Glomerular visceral epithelial cell (primary cell): Measurements from ENCODE around the gene PROX2.

Source experiments
- DNase-seq: peaks from one replicate; pipeline ENCODE4 v3.0.0-alpha.2; 2016; ENCODE audit errors: extremely low spot score

PROX2 gene

DNA sequence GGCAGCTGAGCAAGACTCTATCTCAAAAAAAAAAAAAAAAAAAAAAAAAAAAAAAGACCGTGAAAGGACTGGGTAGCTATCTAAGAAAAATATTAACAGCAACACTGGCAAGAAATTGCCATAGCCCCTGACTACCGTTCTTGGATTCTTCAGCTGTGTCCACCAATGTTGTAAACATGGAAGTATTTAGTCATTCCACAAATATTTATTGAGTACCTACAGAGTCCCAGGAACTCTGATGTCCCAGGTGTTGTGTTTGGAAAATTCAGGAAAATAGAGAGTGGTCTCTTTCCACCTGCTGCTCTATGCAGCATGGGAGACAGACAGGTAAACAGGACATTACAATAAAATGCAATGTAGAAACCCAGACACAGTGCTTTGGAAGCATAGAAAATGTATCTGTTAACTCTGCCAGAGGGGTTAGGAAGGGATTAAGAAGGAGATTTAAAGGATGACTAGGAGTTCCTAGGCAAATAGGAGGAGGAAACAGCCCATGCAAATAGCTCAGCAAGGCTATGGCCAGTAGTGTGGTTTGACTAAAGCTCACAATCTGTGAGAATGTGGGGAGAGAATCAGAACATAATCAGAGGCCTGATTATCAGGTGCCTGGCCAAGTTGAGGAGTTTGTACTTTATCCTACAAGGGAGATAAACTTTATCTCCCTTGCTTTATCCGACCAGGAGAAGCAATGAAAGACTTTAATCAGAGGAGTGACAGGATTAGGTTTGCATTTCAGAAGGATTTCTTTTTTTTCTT lies 3.7 kb upstream of the PROX2 start:
- no peak for DNase-seq

DNA sequence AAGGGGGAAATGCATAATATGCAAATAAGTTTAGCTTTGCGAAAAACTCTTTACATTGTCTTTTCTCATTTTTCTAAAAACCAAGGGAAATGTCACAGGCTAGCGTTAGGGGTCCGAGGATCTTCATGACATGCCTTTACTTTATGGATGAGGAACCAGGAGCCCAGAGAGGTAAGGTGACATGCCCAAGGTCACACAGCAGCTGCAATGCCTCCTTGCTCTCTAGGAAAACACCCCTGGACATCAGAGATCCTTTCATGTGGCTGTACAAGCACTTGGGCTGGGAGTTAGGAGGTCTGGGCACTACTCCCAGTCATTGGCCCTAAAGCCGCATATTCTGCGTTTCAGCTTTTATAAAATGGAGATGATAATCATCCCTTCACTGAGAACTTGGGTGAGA lies 741 bp downstream of the PROX2 start:
- no peak for DNase-seq

DNA sequence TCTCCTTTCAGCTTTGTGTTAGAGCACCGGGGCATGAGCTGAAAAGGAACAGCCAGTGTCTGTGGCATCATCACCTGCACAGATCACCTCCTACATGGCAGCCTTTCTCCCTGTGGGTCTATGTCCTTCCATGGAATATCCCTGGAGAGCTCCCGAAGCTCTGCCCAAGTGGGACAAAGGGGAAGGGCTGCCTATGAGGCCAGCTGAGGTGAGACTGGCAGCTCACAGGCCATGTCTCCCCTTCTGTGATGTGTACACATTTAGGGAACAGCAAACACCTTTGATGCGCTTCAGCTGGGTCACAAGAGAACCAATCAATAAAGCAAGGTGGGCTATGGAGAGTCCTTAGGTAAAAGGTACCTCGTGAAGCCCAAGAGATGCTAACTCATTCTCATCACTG lies 4.1 kb downstream of the PROX2 start:
- DNase-seq, result no peak

DNA sequence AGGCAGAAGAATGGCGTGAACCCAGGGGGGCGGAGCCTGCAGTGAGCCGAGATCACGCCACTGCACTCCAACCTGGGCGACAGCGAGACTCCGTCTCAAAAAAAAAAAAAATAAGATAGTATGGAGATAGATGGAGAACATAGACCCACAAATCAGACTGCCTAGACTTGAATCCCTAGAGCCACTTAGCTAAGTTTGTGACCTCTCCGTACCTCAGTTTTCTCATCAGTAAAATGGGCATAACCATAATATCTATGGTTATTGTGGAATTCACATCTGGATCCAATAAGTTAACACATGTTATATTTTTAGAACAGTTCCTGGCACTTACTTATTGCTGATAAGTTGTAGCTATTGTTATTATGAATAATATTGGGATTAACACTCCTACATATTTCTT lies 7.2 kb downstream of the PROX2 start:
- DNase-seq, result no peak

DNA sequence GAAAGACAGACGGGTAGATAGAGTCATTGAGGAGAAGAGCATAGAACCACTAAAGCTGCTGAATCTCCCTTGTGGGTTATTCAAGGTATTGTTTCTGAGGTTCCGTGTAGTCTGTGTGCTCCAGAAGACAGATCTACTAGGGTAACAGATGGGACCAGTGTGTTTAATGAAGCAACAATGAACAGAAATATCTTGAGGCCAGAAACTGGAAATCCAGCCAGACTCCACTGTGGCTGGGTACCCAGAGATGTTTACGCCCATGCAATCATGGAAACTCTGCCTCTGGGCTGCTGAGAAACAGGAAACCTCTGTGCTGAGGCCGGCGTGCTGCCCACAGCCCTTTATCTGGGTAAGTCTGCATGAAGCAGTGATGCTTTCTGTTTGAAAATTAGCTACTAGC lies 8.3 kb downstream of the PROX2 start:
- DNase-seq, result no peak

DNA sequence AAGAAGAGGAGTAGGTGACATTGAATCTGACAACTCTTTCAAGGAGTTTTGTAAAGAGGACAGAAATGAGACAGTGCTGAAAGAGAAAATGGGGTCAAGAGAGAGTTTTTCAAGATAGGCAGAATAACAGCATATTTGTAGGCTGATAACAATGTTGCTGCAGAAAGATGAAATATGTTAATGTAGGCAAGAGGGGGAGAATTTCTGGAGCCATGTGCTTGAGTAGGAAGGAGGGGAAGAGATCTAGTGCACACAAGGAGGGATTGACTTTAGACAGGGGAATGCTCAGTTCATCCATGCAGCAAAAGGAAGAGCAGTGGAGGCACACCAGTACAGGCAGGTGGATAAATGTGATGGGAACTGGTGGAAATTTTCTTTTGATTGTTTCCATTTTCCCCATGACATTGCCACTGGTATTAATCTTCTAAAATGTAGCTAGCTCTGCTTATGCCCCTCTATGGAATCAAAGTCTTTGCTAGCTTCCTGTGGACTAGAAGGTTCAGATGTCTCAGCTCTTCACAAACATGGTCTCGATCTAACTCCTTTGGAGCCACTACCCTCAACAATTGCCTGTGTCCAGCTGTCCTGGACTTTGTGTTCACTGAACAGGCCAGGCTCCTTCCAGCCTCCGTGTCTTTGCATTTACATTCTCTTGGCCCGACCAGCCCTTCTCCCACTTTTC lies 9.1 kb downstream of the PROX2 start:
- no peak for DNase-seq

DNA sequence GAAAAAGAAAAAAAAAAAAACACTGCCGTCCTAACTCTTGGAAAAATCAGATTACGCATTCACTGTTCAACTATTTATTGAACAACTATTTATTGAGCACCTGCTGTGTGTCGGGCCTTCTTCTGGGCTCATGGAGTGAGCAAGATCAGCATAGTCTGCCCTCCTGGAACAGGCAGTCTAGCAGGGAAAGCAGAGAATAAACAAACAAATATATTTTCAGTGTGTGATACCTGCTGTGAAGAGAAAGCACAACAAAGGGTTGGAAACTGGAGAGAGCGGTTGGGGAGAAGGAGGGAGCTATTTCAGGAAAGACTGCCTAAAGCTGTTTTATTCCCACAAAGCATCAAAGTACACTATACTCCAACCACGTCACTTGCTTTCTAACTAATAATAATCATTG lies 10.8 kb downstream of the PROX2 start:
- no peak for DNase-seq

DNA sequence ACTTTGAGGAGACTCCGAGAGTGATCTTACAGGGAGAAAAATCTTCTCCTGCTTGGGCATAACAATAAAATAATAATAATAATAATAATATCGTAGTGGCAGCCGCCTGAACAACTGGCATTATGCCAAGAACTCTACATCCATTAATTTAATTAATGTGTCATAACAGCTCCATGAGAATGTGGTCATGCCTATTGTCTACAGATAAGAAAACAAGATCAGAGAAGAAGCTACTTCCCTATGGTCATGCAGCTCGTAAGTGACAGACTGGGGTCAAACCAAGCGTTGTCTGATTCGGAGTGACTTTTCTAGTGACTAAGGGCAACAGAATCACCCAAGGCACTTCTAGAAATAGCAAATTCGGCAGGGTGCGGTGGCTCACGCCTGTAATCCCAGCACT lies 11.7 kb downstream of the PROX2 start:
- DNase-seq, result no peak

DNA sequence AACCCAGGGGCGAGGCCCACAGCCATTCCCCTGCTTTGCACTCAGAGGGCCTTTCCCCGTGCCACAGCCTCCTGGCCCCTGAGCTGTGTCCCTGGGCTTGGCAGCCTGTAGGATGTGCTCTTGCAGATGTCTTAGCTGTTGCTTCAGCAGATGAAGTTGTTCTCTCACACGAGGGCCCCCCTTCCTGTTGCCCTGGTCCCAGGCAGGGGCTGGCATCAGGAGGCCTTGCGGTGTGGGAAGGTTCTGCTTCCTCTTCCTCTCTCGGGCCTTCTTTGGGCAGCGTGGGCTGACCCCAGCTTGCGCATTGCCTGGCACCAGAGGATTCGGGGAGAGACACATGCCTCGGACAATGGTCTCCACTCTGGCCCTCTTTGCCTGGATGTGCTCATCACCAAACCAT lies 12.7 kb downstream of the PROX2 start:
- no peak for DNase-seq

DNA sequence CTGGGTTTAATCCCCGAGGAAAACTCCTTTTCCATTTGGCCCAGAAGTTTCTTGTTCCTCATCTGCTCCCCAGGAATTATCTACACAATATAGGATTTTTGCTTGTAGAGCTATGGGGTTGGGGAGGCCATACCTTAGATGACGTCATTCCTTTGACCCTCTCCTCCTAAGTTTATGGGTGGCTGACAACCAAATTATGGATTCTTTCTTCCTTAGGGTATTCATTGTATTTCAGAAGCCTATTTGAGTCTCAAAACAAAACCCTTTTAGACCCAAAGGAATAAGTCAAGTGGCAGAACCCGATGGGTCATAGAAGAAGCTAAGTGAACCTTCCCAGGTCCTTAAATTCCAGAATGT lies 14.2 kb downstream of the PROX2 start:
- DNase-seq, result no peak

DNA sequence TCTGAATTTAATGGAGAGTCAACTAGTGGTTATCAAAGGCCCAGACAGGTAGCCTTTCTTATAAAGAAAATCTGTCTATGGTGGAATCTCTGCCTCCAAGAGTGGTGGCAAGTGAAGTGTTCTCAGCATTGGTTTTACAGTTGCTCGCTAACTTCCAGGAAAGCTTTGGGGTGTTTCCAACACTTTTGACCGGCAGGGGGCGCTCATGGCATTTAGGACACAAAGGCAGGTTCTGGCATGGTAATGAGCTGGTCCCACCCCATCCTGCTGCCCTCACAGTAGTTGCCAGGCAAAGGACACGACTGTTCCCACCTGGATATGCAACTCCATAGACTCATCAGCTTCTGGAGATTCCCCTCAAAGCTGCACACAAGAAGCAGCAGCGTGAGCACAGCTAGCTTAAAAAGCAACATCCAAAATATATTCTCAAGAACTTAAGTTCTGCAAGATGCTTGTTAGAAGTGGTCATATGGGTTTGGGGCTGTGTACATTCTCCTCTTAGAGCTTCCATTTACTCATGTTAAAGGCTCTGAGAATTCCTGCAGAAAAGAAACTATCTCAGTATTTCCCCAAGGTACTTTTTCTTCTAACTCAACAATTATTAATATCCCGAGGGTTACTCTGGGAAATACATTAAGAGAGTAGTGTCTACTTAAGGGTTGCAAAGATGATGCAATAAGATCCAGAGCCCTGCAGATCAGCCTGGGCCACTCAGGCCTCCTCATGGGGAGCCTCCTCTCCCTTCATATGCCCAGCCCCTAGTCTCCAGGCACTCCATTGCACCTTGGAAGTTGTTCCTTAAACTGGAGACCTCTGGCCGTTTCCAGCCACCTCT lies 14.8 kb downstream of the PROX2 start:
- peak; percentile 83 for DNase-seq

DNA sequence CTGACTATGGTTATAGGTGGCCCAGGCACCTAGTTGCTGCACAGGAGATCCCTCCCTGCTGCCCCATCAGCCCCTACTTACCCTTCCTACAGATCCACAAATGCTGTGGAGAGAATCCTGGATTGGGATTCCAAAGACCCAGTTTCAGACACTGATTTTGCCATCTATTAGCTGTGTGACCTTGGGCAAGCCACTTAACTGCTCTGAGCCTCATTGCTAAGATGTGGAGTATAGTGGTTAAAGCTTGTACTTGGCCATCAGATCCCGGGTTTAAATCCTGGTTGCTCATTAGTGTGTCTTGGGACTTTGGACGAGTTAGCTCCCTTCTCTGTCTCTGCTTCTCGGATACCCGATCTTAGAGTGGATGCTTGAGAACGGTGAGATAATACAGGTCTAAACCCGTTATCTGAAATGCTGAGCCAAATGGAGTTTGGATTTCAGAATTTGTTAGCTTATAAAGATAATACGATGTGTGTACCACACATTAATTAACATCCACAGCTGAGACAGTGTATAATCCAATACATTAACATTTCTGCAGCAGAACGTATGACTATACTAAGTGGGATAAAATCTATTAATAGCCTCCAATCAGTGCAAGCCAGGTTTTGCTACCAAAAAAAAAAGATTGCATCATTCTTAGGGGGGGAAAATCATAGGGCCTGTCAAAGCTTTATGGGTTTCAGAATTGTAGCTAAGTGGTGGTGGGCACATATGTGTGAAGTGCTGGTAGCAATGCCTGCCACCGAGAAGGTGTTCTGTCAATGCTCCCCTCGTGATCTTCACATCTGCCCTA lies 16.0 kb downstream of the PROX2 start:
- no peak for DNase-seq

DNA sequence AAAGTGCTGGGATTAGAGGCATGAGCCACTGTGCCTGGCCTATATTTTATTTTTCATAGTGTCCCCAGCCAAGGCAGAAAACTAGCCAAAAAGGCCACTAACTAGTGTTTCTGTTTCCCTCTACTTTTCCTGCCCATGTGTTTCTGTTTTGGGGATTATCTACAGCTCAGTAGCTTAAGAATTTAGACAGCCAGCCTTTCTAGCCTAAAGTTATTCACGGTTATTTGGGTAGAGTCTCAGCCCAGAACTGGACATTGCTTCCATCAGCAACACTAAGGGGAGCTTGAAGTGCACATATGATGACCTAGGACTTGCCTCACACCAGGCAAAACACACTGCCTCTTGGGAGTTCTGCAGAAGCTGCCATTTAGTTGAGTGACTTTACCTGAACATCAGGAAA lies 17.9 kb downstream of the PROX2 start:
- no peak for DNase-seq

DNA sequence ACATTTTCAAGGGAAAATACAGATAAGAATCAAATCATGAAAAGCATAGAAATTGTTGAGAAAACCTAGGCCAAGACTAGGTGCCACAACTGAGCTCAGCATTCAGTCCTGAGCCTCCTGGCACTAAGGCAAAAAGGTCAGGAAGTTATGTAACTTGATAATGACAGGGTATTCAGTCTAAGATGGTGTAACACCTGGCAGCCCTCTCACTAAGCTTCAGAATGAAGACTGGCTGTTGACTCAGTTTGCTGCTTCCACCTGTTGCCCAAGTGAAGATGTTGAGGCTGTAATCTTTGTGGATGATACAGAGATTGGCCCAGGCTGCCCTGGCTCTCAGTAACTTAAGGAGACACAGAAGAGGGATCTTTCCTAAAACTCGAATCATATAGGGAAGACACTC lies 19.6 kb downstream of the PROX2 start:
- no peak for DNase-seq

DNA sequence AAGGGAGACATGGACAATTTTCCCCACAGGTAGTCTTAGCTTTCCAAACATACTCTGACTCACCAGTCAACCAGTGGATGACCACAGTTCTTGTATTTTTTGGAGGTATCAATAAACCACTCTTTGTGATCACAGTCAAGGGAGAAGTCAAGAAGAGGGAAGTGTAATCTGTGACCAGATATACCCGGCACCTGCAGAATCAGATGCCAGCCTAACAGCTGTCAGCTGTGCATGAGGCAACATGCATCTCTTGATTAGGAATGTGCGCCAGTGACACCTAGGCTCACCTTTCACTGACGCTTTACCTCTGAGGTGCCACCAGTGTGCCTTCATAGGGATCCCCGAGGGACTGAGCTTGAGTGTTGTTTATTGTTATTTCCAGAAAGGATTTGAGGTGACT lies 20.0 kb downstream of the PROX2 start:
- DNase-seq, result no peak

DNA sequence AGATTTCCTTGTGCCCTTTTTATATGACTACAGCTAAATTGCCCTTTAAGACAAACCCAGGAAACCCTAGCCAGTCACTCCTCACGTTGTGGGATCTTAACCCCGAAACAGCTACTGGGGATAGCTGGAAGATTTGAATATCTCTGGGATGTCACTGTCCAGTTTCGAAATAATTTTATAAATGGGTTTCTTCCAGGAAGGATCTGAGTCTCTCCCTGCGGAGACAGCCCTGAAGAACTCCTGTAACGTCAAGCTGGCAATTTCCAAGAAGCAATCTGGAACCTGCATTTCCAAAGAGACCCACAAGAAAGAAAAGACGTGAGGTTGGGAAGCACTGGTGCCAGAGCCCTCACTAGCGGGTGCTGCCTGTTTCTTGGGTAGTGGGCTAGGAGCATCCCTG lies 20.9 kb downstream of the PROX2 start:
- no peak for DNase-seq

DNA sequence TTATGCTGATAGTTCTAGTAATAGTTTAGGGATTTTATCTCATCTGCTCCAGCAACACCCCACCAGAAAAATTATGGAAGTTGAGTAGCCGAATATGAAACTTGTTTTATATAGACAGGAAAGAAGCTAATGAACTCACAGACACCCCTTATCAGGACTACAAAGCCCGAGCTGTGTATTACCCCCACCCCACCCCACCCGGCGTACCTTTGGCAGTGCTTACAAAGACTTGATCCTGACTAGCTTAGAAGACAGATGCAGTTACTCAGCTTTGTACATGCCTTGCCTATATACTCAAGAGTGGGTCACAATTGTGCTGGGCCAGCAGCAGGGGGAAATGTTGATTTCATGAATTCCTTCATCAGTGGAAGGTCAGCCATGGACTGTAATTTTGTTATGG lies 22.4 kb downstream of the PROX2 start:
- no peak for DNase-seq

DNA sequence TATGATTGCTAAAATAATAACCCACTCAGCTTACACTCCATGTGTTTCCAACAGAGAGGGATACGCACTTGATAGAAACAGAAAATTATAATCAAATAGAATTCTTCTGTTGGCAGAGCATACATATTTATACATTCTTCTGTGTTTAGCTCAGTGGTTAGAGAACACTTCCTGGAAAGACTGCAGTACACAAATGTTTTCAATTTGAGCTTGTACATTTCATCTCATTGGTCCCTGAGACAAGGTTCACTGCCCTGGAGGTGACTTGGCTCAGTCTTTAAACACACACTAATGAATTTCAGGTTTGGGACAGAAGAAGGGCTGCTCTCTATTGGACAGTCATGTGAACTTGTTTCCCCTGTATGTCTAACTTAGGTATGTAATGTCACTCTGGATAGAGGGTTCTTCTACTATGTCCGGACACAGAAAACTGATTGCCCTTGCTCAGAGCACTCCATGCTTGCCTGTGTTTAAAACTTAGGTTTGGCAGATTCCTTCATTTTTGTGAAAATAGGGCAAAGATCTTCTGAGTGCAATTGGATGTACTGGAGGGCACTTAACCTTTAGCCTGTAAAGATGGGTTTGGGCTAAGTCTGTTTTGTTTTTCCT lies 22.9 kb downstream of the PROX2 start:
- DNase-seq, result no peak

DNA sequence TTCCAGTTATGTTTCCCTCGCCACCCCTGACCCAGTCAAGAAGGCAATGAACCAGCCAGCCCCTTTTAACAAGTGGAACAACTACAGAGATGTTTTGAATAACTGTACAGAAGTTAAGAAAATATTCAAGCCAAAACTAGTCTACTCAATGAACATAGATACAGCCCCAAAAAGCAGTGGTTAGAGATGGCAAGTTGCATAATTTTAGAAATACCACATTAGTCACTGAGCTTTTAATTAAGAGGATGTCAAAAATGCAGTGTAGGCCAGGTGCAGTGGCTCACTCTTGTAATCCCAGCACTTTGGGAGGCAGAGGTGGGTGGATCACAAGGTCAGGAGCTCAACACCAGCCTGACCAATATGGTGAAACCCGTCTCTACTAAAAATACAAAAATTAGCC lies 27.2 kb downstream of the PROX2 start:
- DNase-seq, result no peak

DNA sequence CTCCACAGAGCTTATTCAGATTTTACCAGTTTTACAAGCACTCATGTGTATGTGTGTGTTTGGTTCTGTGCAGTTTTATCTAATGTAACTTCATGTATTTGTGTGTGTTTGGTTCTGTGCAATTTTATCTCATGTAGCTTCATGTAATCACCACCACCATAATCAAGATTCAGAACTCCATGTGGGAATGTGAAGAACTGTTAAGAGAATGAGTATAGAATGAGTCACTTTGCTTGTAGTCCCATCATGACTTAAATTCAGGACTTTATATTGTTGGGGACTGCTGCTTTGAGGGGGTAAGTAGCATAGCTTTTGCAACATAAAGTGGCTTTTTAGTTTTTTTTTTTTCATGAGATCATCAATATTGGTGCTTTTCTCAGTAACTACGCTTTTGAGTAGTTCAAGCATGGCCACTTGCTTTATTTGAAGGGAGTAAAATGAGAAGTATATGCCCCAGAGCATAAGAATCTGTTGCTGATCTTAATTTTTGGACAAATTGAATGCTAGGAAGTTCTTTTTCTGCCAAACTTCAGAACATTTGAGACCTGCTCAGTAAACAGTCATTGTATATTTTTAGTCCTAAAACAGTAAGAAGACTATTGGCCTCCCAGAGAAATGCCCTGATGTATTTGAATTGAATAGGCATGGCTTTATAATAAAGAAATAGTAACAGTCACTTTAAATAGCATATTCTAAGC lies 28.8 kb downstream of the PROX2 start:
- DNase-seq, result no peak

DNA sequence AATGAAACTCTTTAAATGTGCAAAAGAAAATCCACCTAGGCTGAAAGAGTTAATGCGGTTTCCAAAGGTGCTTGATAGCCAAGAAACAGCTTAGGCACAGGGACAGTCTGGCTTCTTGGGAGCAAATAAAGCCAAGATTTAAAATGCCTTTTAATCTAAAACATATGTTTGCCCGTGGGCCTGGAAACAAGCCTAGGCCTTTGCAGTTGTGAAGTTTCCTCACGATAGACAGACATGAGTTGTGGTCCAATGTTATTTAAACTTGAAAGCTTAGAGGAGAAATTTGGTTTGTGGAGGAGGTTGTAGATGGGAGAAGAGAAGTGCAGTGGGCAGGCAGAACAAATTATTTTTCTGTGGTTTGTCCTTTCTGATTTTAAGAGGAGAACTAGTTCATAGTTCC lies 29.8 kb downstream of the PROX2 start:
- no peak for DNase-seq
